GM18499 (cell line): Measurements from ENCODE around the gene THRB.

Source experiments
- ATAC-seq: cut with Tn5 transposase; IDR thresholded peaks from one replicate; pipeline ENCODE4 v1.9.1; 2021; ENCODE audit warnings: moderate number of reproducible peaks; ENCODE audit not compliant: insufficient read depth, unreplicated experiment

The THRB gene

GRCh38 chr3:24386458-24386857 is 108.2 kb downstream of the THRB start:
- ATAC-seq: no peak

GRCh38 chr3:24385012-24385615 is 109.5 kb downstream of the THRB start:
- ATAC-seq: no peak

GRCh38 chr3:24382647-24383046 is 112.0 kb downstream of the THRB start:
- ATAC-seq: no peak

GRCh38 chr3:24379936-24380335 is 114.7 kb downstream of the THRB start:
- ATAC-seq: no peak

GRCh38 chr3:24378313-24378712 is 116.3 kb downstream of the THRB start:
- no peak for ATAC-seq

GRCh38 chr3:24377218-24377993 is 117.2 kb downstream of the THRB start:
- no peak for ATAC-seq

GRCh38 chr3:24375947-24376384 is 118.7 kb downstream of the THRB start:
- ATAC-seq: no peak

GRCh38 chr3:24374801-24375200 is 119.8 kb downstream of the THRB start:
- ATAC-seq: no peak

GRCh38 chr3:24373198-24373959 is 121.3 kb downstream of the THRB start:
- no peak for ATAC-seq

- ATAC-seq: no peak
Observed at GRCh38 chr3:24372559-24373197, 122.0 kb downstream of the THRB start.

- no peak for ATAC-seq
Observed at GRCh38 chr3:24370352-24371090, 124.1 kb downstream of the THRB start.

GRCh38 chr3:24368605-24369004 is 126.0 kb downstream of the THRB start:
- ATAC-seq: no peak

GRCh38 chr3:24367664-24368264 is 126.9 kb downstream of the THRB start:
- ATAC-seq: no peak

GRCh38 chr3:24367216-24367615 is 127.4 kb downstream of the THRB start:
- no peak for ATAC-seq

- ATAC-seq: no peak
Observed at GRCh38 chr3:24365168-24365567, 129.5 kb downstream of the THRB start.

- no peak for ATAC-seq
Observed at GRCh38 chr3:24364359-24364758, 130.3 kb downstream of the THRB start.

GRCh38 chr3:24363242-24363641 is 131.4 kb downstream of the THRB start:
- ATAC-seq: no peak

GRCh38 chr3:24361623-24362022 is 133.0 kb downstream of the THRB start:
- no peak for ATAC-seq

- no peak for ATAC-seq
Observed at GRCh38 chr3:24360957-24361356, 133.7 kb downstream of the THRB start.
